ENCODE measurements around the gene SYCP2L.
"Not testable (repeated sequence)": the region's sequence is repeated elsewhere in the genome, so short reads cannot be mapped to it uniquely, and the experiment has no call there.

Gene SYCP2L

GRCh38 chr6:10880366-10880765 lies 6.5 kb upstream of the SYCP2L start (continued):
- TF ChIP-seq PRDM2 (tag by site-specific recombination; IDR thresholded peaks at IDR 0.05; ENCODE audit: borderline replicate concordance) (no peak), GLI2 (tag by site-specific recombination; IDR thresholded peaks at IDR 0.05; ENCODE audit: borderline replicate concordance, low read depth) (no peak)

GRCh38 chr6:10882253-10882630 lies 4.6 kb upstream of the SYCP2L start:
- H3K36me3 ChIP-seq (ENCODE audit: control insufficient read depth in 2 of 2, insufficient read depth in 1 of 2, low read length in 2 of 2); H3K9me3 ChIP-seq (ENCODE audit: control insufficient read depth, insufficient read depth, low read depth, low read length); H3K27ac ChIP-seq (ENCODE audit: extremely low read depth, low read depth, low read length); H3K4me1 ChIP-seq (ENCODE audit: control insufficient read depth, insufficient read depth, low read length); H3K4me3 ChIP-seq (ENCODE audit: low read depth, low read length); POLR2A ChIA-PET: not testable (repeated sequence)
- CTCF ChIA-PET, result interaction anchor here (0.7 kb wide), 1 partner anchor 279 kb away, joined by 3 read pairs; no protein-coding TSS in a partner anchor

- ChIA-PET CTCF (no interaction called here), POLR2A (interaction anchor here (0.7 kb wide), 1 partner anchor 56 kb away, joined by 8 read pairs; no protein-coding TSS in a partner anchor)
- Histone ChIP-seq H3K4me3 (ENCODE audit: low read depth, low read length) (no peak overlapping the region), H3K36me3 (ENCODE audit: control insufficient read depth in 2 of 2, insufficient read depth in 1 of 2, low read length in 2 of 2) (no peaks in the 10 kb centered on the region), H3K27ac (ENCODE audit: extremely low read depth, low read depth, low read length) (no peak overlapping the region), H3K4me1 (ENCODE audit: control insufficient read depth, insufficient read depth, low read length) (no peaks in the 10 kb centered on the region), H3K9me3 (ENCODE audit: control insufficient read depth, insufficient read depth, low read depth, low read length) (no peaks in the 10 kb centered on the region)
- TF ChIP-seq BCL6B (tag by site-specific recombination; IDR thresholded peaks at IDR 0.05) (no peak), ZNF121 (tag by site-specific recombination; IDR thresholded peaks at IDR 0.05) (no peak), ZNF513 (tag by site-specific recombination; IDR thresholded peaks at IDR 0.05) (no peak), ZNF157 (tag by site-specific recombination; IDR thresholded peaks at IDR 0.05) (no peak), REPIN1 (tag by site-specific recombination; IDR thresholded peaks at IDR 0.05; ENCODE audit: low read depth) (no peak), KLF10 (tag by site-specific recombination; IDR thresholded peaks at IDR 0.05) (no peak), ZNF37A (tag by site-specific recombination; IDR thresholded peaks at IDR 0.05) (no peak), ZSCAN18 (tag by site-specific recombination; IDR thresholded peaks at IDR 0.05) (no peak), ZNF529 (tag by site-specific recombination; IDR thresholded peaks at IDR 0.05; ENCODE audit: insufficient replicate concordance) (no peak), ZNF423 (tag by site-specific recombination; IDR thresholded peaks at IDR 0.05) (no peak), ZNF626 (tag by site-specific recombination; IDR thresholded peaks at IDR 0.05) (no peak), ZFP37 (tag by site-specific recombination; IDR thresholded peaks at IDR 0.05) (no peak), ZNF521 (tag by site-specific recombination; IDR thresholded peaks at IDR 0.05) (no peak), HIC1 (tag by site-specific recombination; IDR thresholded peaks at IDR 0.05) (no peak), KLF9 (tag by site-specific recombination; IDR thresholded peaks at IDR 0.05; ENCODE audit: low read depth) (no peak), ZSCAN4 (tag by site-specific recombination; IDR thresholded peaks at IDR 0.05) (no peak), ZNF514 (tag by site-specific recombination; IDR thresholded peaks at IDR 0.05) (no peak)
Measured at GRCh38 chr6:10882657-10883171, 4.1 kb upstream of the SYCP2L start.
